Measurements from ENCODE around the gene HERPUD2. TPM values are rescaled to one million over a fixed set of nuclear protein-coding genes. Genes with fewer than 3 reads are reported as not detected.

HERPUD2 gene
- total RNA-seq, 4 donors from 2014 or later, result 26.1 to 35.3 (median 27.5) TPM

DNA sequence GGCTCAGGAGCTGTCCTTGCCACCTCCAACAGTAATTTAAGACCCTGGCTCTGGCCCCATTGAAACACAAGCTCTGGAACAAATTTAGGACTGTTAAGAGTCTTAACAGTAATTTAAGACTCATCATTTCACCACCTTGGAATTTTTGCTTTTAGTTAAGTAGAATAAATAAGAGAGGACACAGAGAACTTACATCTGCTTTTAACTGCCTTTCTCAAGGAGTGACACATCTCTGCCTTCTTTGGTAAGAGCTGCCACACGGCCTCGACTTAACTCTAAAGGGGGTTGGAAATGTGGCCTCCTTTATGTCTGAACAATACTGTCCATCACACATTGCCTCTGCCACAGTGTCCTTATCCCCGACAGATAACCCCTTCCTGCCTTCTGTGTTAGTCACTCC, 77.9 kb downstream of the HERPUD2 start:
- no peak for ATAC-seq
- Histone ChIP-seq H3K27ac (no peak overlapping the region), H3K9me3 (no peaks in the 10 kb centered on the region), H3K27me3 (no peaks in the 10 kb centered on the region), H3K36me3 (no peaks in the 10 kb centered on the region), H3K4me3 (no peak overlapping the region), H3K4me1 (no peaks in the 10 kb centered on the region)
- 28 to 33% methylated on average over 3 of the region's 3 CpGs for WGBS, 2 donors (ENCODE audit: low coverage in 1 of 2)
- TF ChIP-seq POLR2AphosphoS5 (IDR thresholded peaks at IDR 0.05) (no peak), EP300 (IDR thresholded peaks at IDR 0.05) (no peak), POLR2A (IDR thresholded peaks at IDR 0.05) (no peak)
- TF ChIP-seq, protein P1, sequence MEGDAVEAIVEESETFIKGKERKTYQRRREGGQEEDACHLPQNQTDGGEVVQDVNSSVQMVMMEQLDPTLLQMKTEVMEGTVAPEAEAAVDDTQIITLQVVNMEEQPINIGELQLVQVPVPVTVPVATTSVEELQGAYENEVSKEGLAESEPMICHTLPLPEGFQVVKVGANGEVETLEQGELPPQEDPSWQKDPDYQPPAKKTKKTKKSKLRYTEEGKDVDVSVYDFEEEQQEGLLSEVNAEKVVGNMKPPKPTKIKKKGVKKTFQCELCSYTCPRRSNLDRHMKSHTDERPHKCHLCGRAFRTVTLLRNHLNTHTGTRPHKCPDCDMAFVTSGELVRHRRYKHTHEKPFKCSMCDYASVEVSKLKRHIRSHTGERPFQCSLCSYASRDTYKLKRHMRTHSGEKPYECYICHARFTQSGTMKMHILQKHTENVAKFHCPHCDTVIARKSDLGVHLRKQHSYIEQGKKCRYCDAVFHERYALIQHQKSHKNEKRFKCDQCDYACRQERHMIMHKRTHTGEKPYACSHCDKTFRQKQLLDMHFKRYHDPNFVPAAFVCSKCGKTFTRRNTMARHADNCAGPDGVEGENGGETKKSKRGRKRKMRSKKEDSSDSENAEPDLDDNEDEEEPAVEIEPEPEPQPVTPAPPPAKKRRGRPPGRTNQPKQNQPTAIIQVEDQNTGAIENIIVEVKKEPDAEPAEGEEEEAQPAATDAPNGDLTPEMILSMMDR (IDR thresholded peaks at IDR 0.05), result no peak

DNA sequence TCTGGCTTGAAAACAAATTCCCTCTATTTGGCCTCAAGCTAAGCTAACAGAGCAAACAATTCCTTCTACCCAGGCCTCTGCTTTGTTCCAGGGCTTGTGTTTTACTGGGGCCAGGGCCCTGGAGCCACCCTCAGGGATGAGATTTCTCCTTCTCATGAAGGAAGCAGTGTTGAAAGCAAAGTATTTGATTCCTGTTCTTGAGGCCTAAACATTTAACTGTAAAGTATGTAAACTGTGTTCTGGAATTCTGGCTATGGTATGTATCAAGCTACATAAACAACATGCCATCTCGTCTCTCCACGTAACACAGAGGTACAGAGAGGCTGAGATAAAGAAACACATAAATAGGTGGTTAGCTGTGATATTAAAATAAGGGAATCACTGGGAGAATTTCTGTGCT, 81.8 kb downstream of the HERPUD2 start:
- ATAC-seq, result no peak
- no peak overlapping the region for H3K27ac ChIP-seq

DNA sequence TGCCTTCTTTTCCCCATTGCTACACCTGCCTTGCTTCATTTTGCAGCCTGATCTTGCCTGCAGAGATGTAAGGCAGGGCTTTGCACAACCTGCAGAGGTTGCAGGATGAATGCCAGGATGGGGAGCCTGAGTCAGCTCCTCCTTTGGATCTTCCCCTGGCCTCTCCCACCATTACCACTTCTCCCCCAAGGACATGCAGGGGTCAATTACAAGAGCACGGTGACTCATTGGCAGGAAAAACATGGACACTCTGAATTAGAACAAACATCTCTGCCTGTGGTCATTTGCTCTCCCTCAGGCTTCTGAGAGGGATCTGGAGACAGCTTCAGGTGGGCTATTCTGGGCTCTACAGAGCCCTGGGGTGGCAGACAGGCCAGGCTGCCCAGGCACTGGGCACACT, 89.2 kb downstream of the HERPUD2 start:
- ATAC-seq, result peak; percentile 56
- WGBS, 2 donors (ENCODE audit: low coverage in 1 of 2), result 43% methylated on average over 1 of the region's 1 CpG; no CpG with 5 or more reads in 1 of the 2 donors
- no peaks in the 10 kb centered on the region for H3K27me3 ChIP-seq
- H3K4me1 ChIP-seq, result peaks cover 0 to 6% (median 0%) of the 10 kb centered on the region in 3 donors
- no peak for TF ChIP-seq EP300 (IDR thresholded peaks at IDR 0.05)
- TF ChIP-seq, protein P1 (IDR thresholded peaks at IDR 0.05), result no peak
- no peak for TF ChIP-seq POLR2A (IDR thresholded peaks at IDR 0.05)
- no peak for TF ChIP-seq POLR2AphosphoS5 (IDR thresholded peaks at IDR 0.05)
- no peaks in the 10 kb centered on the region for H3K36me3 ChIP-seq
- no peak overlapping the region for H3K27ac ChIP-seq
- no peaks in the 10 kb centered on the region for H3K9me3 ChIP-seq
- H3K4me3 ChIP-seq, result no peak overlapping the region

More for the DNA sequence above, 81.8 kb downstream of the HERPUD2 start:
- WGBS, 2 donors (ENCODE audit: low coverage in 1 of 2), result 26 to 61% methylated on average over 2 of the region's 2 CpGs
- H3K4me1 ChIP-seq, result no peaks in the 10 kb centered on the region
- no peak overlapping the region for H3K4me3 ChIP-seq
- H3K36me3 ChIP-seq, result no peaks in the 10 kb centered on the region
- TF ChIP-seq, protein P1 (IDR thresholded peaks at IDR 0.05), result no peak
- no peak for TF ChIP-seq POLR2A (IDR thresholded peaks at IDR 0.05)
- no peak for TF ChIP-seq EP300 (IDR thresholded peaks at IDR 0.05)
- no peak for TF ChIP-seq POLR2AphosphoS5 (IDR thresholded peaks at IDR 0.05)
- no peaks in the 10 kb centered on the region for H3K9me3 ChIP-seq
- H3K27me3 ChIP-seq, result no peaks in the 10 kb centered on the region

DNA sequence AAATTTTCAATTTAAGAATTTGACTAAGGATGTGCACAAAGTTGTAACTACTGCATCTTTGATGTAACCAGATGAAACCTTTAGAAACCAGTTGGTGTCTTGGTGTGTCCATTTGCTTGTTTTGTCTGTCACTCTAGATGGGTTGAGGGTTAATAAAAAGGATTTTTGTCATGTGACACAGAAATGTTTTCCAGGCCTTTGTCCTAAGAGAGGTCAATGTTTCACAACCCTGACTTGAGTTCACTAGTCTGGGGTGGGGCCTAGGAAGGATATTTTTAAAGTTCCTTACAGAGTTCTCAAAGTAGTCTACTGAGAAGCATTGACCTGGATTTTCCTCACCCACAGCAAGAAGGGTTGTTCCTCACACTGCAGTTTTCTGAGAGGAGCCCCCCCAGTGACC, 90.3 kb downstream of the HERPUD2 start:
- Histone ChIP-seq H3K27ac (no peak overlapping the region), H3K4me3 (no peak overlapping the region), H3K36me3 (no peaks in the 10 kb centered on the region), H3K27me3 (no peaks in the 10 kb centered on the region), H3K9me3 (no peaks in the 10 kb centered on the region), H3K4me1 (peaks cover 0 to 6% (median 0%) of the 10 kb centered on the region in 3 donors)
- no peak for ATAC-seq
- TF ChIP-seq, protein P1 (IDR thresholded peaks at IDR 0.05), result no peak
- TF ChIP-seq POLR2AphosphoS5 (IDR thresholded peaks at IDR 0.05), result no peak
- TF ChIP-seq EP300 (IDR thresholded peaks at IDR 0.05), result no peak
- no peak for TF ChIP-seq POLR2A (IDR thresholded peaks at IDR 0.05)

DNA sequence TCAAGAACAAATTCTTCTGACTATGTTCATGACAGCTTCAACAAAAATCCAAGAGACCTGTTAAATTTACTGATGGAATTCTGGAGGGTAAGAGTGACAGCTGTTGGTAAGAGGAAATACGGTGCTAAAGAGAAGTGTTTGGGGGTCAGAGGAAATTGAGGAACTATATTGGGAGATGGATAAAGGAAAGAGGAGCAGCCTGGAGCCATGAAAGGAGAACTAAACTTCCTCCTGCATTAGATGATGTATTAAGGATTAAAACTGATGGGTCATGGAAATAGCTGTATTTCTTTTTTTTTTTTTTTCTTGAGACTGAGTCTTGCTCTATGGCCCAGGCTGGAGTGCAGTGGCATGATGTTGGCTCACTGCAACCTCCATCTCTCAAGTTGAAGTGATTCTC, 95.3 kb downstream of the HERPUD2 start:
- no peak for ATAC-seq
- WGBS, 2 donors (ENCODE audit: low coverage in 1 of 2), result 64 to 86% methylated on average over 1 of the region's 1 CpG

More for the DNA sequence above, 95.3 kb downstream of the HERPUD2 start:
- TF ChIP-seq POLR2A (IDR thresholded peaks at IDR 0.05), result no peak
- TF ChIP-seq POLR2AphosphoS5 (IDR thresholded peaks at IDR 0.05), result no peak
- no peak for TF ChIP-seq EP300 (IDR thresholded peaks at IDR 0.05)
- TF ChIP-seq, protein P1 (IDR thresholded peaks at IDR 0.05), result no peak
- no peaks in the 10 kb centered on the region for H3K4me1 ChIP-seq
- H3K4me3 ChIP-seq, result no peak overlapping the region
- no peak overlapping the region for H3K27ac ChIP-seq
- no peaks in the 10 kb centered on the region for H3K27me3 ChIP-seq
- H3K36me3 ChIP-seq, result no peaks in the 10 kb centered on the region
- H3K9me3 ChIP-seq, result no peaks in the 10 kb centered on the region
